ENCODE results near the gene SLC39A7.

- TF ChIP-seq POLR2A (IDR thresholded peaks at IDR 0.05) = no peak
- TF ChIP-seq POLR2AphosphoS5 (IDR thresholded peaks at IDR 0.05) = peak in 2 of 3 donors; percentile 71 to 85
- TF ChIP-seq CTCF (IDR thresholded peaks at IDR 0.05) = no peak
Measured at GRCh38 chr6:33204415-33205190, 3.9 kb downstream of the SLC39A7 start, which contains the start of gene HSD17B8.

Measured in stomach (tissue), 4 donors.